OCI-LY7 (cell line): ENCODE data around the gene ZHX3. TPM values are rescaled to one million over a fixed set of nuclear protein-coding genes. Genes with fewer than 3 reads are reported as not detected.

Experiments used
- BruUV-seq: library from RNA; stranded (reverse); fragments of 400-500 nt; replicated peaks from 2 replicates; lab custom pipeline; 2021; lab: Mats Ljungman, UMichigan
- CTCF ChIA-PET: fragments of 300-600 bp; sonication (Branson Sonifier 250); formaldehyde crosslinking; loops from one replicate; lab custom pipeline; 2022; ENCODE audit warnings: antibody characterized with exemption; ENCODE audit not compliant: unreplicated experiment; lab: Charles Lee
- POLR2A ChIA-PET: fragments of 300-600 bp; sonication (Branson Sonifier 250); formaldehyde crosslinking; loops from one replicate; lab custom pipeline; 2022; ENCODE audit warnings: antibody characterized with exemption; lab: Charles Lee
- DNase-seq: peaks from one replicate; pipeline ENCODE4 v3.0.0-alpha.2; 2015; ENCODE audit warnings: low spot score
- H2AFZ ChIP-seq: fragments of 200-600 bp; sonication (generic), shearing (Covaris generic); 2 replicates; pipeline ENCODE4 v1.6.1; 2014; ENCODE audit warnings: mild to moderate bottlenecking, antibody characterized with exemption, low read length, moderate library complexity
- H3K27ac ChIP-seq: fragments of 200-600 bp; sonication (generic); 2 replicates; pipeline ENCODE4 v1.5.1; 2014; ENCODE audit warnings: mixed run types, low read depth, mild to moderate bottlenecking, moderate library complexity, low read length, inconsistent platforms; ENCODE audit not compliant: poor library complexity, severe bottlenecking
- H3K36me3 ChIP-seq: fragments of 200-600 bp; sonication (generic); 2 replicates; pipeline ENCODE4 v1.6.1; 2014; ENCODE audit warnings: mild to moderate bottlenecking, antibody characterized with exemption, low read length, moderate library complexity, mixed read lengths; ENCODE audit not compliant: insufficient read depth
- H3K4me1 ChIP-seq: fragments of 200-600 bp; sonication (generic); 2 replicates; pipeline ENCODE4 v1.5.1; 2014; ENCODE audit warnings: mild to moderate bottlenecking, low read length; ENCODE audit not compliant: insufficient read depth, poor library complexity, severe bottlenecking
- H3K4me2 ChIP-seq: fragments of 200-600 bp; sonication (generic); 2 replicates; pipeline ENCODE4 v1.6.1; 2014; ENCODE audit warnings: mild to moderate bottlenecking, low read length
- H3K4me3 ChIP-seq: fragments of 200-600 bp; sonication (generic); 2 replicates; pipeline ENCODE4 v1.5.1; 2014; ENCODE audit warnings: mild to moderate bottlenecking, low read depth, low read length; ENCODE audit not compliant: poor library complexity, severe bottlenecking
- H3K79me2 ChIP-seq: fragments of 200-600 bp; sonication (generic); 2 replicates; pipeline ENCODE4 v1.6.1; 2016; ENCODE audit warnings: low read depth, mild to moderate bottlenecking, low read length, moderate library complexity, mixed read lengths; ENCODE audit not compliant: insufficient read depth
- H3K9me2 ChIP-seq: fragments of 200-600 bp; sonication (generic); 2 replicates; pipeline ENCODE4 v1.6.1; 2016; ENCODE audit warnings: mild to moderate bottlenecking, low read length, mixed read lengths; ENCODE audit not compliant: insufficient read depth
- H3K9me3 ChIP-seq: fragments of 200-600 bp; sonication (generic); 2 replicates; pipeline ENCODE4 v1.6.1; 2014; ENCODE audit warnings: mild to moderate bottlenecking, mixed run types, low read length, mixed read lengths
- H4K20me1 ChIP-seq: fragments of 200-600 bp; sonication (generic); 2 replicates; pipeline ENCODE4 v1.6.1; 2014; ENCODE audit warnings: mild to moderate bottlenecking, antibody characterized with exemption, low read length, moderate library complexity, mixed read lengths; ENCODE audit not compliant: insufficient read depth
- EZH2phosphoT487 ChIP-seq: fragments of 200-600 bp; sonication (generic); IDR thresholded peaks from 2 replicates; pipeline ENCODE4 v1.6.1; 2018; ENCODE audit warnings: low read depth, borderline replicate concordance, mild to moderate bottlenecking, mixed run types, antibody characterized with exemption, low read length, moderate library complexity, mixed read lengths
- intact Hi-C: fragments of 100-400 bp; cut with micrococcal nuclease; formaldehyde crosslinking; loops from one replicate; pipeline ENCODE4 v1.10.0; 2022; ENCODE audit not compliant: unreplicated experiment
- total RNA-seq, 2 experiments: library from RNA; depleted of rRNA in 1 of 2; stranded (reverse); fragments of >200 nt in 1 of 2; shearing (Covaris generic) in 1 of 2; gene quantifications; 2 replicates each; pipeline ENCODE4 v1.2.3, GENCODE V29; 2014 to 2022
- TF ChIP-seq, protein P1 (sequence below): fragments of 200-600 bp; sonication (generic); conservative IDR thresholded peaks from 2 replicates; pipeline ENCODE4 v1.5.1; 2014; ENCODE audit warnings: mild to moderate bottlenecking, antibody characterized with exemption, low read length, moderate library complexity, mixed read lengths

ZHX3 gene
- total RNA-seq, 2 experiments from 2014 or later, result 5.8 to 16.9 TPM

DNA sequence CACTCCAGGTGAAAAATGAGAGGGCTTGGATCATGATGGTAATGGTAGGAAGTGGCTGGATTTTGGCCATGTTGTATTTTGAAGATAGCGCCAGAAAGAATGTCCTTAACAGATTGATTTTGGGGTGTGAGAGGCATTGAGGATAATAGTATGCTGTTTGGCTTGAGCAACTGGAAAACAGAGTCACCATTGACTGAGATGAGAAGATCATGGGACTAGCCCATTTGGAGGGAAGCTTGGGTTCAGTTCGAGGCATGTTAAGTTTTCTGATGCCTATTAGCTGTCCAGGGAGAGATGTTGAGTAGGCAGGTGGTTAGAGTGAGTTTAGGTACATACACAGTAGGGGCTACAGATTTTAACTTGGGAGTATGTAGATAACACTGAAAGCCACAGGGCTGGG, 156.8 kb downstream of the ZHX3 start:
- H3K4me3 ChIP-seq, result no peak overlapping the region
- intact Hi-C loops, result no loop called here
- H3K4me2 ChIP-seq, result no peak overlapping the region
- peaks cover 28% of the 10 kb centered on the region for H3K4me1 ChIP-seq
- BruUV-seq, result TSS peak; percentile 53
- no peak overlapping the region for H3K27ac ChIP-seq
- no peaks in the 10 kb centered on the region for H3K9me2 ChIP-seq
- H2AFZ ChIP-seq, result no peak overlapping the region
- ChIA-PET CTCF (no interaction called here), POLR2A (interaction anchor here (0.6 kb wide), 1 partner anchor 40 kb away, joined by 3 read pairs; no protein-coding TSS in a partner anchor)
- H4K20me1 ChIP-seq, result no peaks in the 10 kb centered on the region
- no peaks in the 10 kb centered on the region for H3K9me3 ChIP-seq
- peaks cover 60% of the 10 kb centered on the region for H3K36me3 ChIP-seq
- TF ChIP-seq, protein P1, sequence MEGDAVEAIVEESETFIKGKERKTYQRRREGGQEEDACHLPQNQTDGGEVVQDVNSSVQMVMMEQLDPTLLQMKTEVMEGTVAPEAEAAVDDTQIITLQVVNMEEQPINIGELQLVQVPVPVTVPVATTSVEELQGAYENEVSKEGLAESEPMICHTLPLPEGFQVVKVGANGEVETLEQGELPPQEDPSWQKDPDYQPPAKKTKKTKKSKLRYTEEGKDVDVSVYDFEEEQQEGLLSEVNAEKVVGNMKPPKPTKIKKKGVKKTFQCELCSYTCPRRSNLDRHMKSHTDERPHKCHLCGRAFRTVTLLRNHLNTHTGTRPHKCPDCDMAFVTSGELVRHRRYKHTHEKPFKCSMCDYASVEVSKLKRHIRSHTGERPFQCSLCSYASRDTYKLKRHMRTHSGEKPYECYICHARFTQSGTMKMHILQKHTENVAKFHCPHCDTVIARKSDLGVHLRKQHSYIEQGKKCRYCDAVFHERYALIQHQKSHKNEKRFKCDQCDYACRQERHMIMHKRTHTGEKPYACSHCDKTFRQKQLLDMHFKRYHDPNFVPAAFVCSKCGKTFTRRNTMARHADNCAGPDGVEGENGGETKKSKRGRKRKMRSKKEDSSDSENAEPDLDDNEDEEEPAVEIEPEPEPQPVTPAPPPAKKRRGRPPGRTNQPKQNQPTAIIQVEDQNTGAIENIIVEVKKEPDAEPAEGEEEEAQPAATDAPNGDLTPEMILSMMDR, result no peak
- TF ChIP-seq EZH2phosphoT487, result no peak
- H3K79me2 ChIP-seq, result peaks cover 21% of the 10 kb centered on the region
- DNase-seq, result no peak

DNA sequence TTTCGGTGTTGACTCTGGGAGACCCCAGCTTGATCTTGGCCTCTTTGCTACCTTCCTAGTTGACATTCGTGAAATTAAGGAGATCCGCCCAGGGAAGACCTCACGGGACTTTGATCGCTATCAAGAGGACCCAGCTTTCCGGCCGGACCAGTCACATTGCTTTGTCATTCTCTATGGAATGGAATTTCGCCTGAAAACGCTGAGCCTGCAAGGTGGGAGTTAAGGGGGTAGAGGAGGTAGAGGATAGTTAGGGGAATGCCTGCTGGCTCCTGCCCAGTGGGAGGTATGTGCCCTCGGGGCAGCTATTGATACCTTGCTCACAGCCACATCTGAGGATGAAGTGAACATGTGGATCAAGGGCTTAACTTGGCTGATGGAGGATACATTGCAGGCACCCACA, 158.0 kb downstream of the ZHX3 start:
- ChIA-PET POLR2A (interaction anchor here (0.7 kb wide), 1 partner anchor 738 kb away, joined by 3 read pairs; no protein-coding TSS in a partner anchor), CTCF (no interaction called here)
- DNase-seq, result no peak
- intact Hi-C loops, result no loop called here
- H3K4me3 ChIP-seq, result no peak overlapping the region
- no peak overlapping the region for H3K4me2 ChIP-seq
- no peaks in the 10 kb centered on the region for H3K9me2 ChIP-seq
- BruUV-seq, result no TSS peak
- H3K36me3 ChIP-seq, result peaks cover 48% of the 10 kb centered on the region
- peaks cover 37% of the 10 kb centered on the region for H3K4me1 ChIP-seq
- H3K9me3 ChIP-seq, result no peaks in the 10 kb centered on the region
- no peak overlapping the region for H3K27ac ChIP-seq
- H4K20me1 ChIP-seq, result no peaks in the 10 kb centered on the region
- H2AFZ ChIP-seq, result no peak overlapping the region
- peaks cover 23% of the 10 kb centered on the region for H3K79me2 ChIP-seq
- TF ChIP-seq, protein P1, result no peak
- no peak for TF ChIP-seq EZH2phosphoT487

DNA sequence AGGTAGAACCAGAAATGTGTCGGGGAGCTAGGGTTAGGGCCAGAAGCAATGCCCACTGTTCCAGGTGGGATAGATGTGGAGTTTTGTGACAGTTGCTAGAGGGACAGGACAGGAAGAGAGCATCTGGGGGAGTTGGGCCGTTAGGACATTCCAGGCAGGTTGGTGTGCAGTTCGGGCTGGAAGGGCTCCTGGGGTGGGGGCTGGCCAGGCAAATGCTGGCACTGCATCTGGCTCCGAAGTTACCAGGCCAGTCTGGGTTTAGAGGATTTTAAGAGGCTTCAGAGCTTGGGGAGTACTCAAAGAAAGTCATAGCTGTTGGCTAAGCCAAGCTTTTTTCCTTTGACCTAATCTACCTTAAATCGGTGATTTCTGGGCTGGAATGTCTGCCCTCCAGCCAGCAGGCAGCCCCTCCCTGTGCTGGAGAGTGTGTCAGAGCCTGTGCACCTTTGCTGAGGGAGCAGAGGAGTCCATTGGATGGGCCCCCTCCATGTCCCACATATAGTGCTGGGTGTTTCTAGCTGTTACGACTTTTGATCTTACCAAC, 159.4 kb downstream of the ZHX3 start:
- DNase-seq, result no peak
- BruUV-seq, result no TSS peak
- H3K4me3 ChIP-seq, result no peak overlapping the region
- ChIA-PET POLR2A (interaction anchor here (0.8 to 1.9 kb wide), 7 partner anchors 8 to 190 kb away, joined by 3 to 8 read pairs (median 3); no protein-coding TSS in a partner anchor), CTCF (interaction anchor here (1.0 to 1.6 kb wide), 2 partner anchors 14 to 265 kb away, joined by 3 to 5 read pairs; no protein-coding TSS in a partner anchor)
- peak overlapping the region; percentile 57 for H3K27ac ChIP-seq
- H3K4me1 ChIP-seq, result peaks cover 51% of the 10 kb centered on the region
- H3K4me2 ChIP-seq, result peak overlapping the region; percentile 65
- intact Hi-C loops, result no loop called here
- H3K9me2 ChIP-seq, result no peaks in the 10 kb centered on the region
- H3K36me3 ChIP-seq, result peaks cover 38% of the 10 kb centered on the region
- no peak overlapping the region for H2AFZ ChIP-seq
- no peaks in the 10 kb centered on the region for H3K9me3 ChIP-seq
- TF ChIP-seq EZH2phosphoT487, result no peak
- TF ChIP-seq, protein P1, result no peak
- H3K79me2 ChIP-seq, result peaks cover 33% of the 10 kb centered on the region
- no peaks in the 10 kb centered on the region; the same call in 1 of the 2 replicates for H4K20me1 ChIP-seq
